Right atrium auricular region (tissue), 2 donors: ENCODE results near the gene UGT1A7. TPM values are rescaled to one million over a fixed set of nuclear protein-coding genes. Genes with fewer than 3 reads are reported as not detected.

Experiments used
- DNase-seq: peaks from one replicate; pipeline ENCODE4 v3.0.0-alpha.2; 2019; ENCODE audit warnings: low spot score
- H3K27ac ChIP-seq, 2 donors: fragments of 200-600 bp; sonication (generic); 1 replicate in 1 of 2; 2 replicates in 1 of 2; pipeline ENCODE4 v1.5.1; 2016 to 2019
- H3K27me3 ChIP-seq, 2 donors: fragments of 200-600 bp; sonication (generic); one replicate each; pipeline versions ENCODE4 v1.5.1 to v1.6.0; 2017 to 2019
- H3K36me3 ChIP-seq: fragments of 200-600 bp; sonication (generic); one replicate; pipeline ENCODE4 v1.5.1; 2016
- H3K4me1 ChIP-seq, 2 donors: fragments of 200-600 bp; sonication (generic); one replicate each; pipeline versions ENCODE4 v1.5.1 to v1.6.0; 2017 to 2019
- H3K4me3 ChIP-seq, 2 donors: fragments of 200-600 bp; sonication (generic); 1 replicate in 1 of 2; 2 replicates in 1 of 2; pipeline ENCODE4 v1.5.1; 2017 to 2019; ENCODE audit warnings: mild to moderate bottlenecking in 1 of 2, moderate library complexity in 1 of 2
- H3K9me3 ChIP-seq, 2 donors: fragments of 200-600 bp; sonication (generic); one replicate each; pipeline ENCODE4 v1.5.1; 2019
- total RNA-seq, 2 donors: library from RNA; depleted of rRNA; stranded (reverse); fragments of >200 nt; gene quantifications; one replicate each; pipeline ENCODE4 v1.1.0, GENCODE V29; 2016
- TF ChIP-seq, protein P1 (sequence below), 2 donors: fragments of 200-600 bp; sonication (generic); IDR thresholded peaks; one replicate each; pipeline ENCODE4 v1.5.1; 2019; ENCODE audit warnings: antibody characterized with exemption in 2 of 2

UGT1A7 gene
- total RNA-seq, 2 donors from 2014 or later = not detected

DNA sequence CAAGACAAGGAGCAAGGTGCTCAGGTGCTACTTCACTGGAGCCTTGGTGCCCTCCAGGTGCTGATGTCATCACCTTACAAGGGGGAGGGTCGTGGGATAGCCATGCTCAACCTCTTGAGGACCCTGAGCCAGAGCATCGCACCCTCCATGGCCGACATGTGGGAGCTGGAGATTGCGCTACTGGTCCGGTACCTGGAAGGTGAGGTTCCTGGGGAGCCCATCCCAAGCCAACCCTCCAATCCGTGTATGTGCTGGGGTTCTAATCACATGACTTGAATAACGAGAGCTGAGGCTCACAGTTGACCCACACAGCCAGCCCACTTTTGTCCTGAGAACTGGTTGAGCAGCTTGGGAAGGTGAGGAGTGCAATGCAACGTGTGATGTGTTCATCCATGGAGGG is 122.3 kb downstream of the UGT1A7 start:
- no peak overlapping the region for H3K27ac ChIP-seq
- H3K4me3 ChIP-seq = no peak overlapping the region
- H3K27me3 ChIP-seq = no peaks in the 10 kb centered on the region
- H3K36me3 ChIP-seq = no peaks in the 10 kb centered on the region
- TF ChIP-seq, protein P1, sequence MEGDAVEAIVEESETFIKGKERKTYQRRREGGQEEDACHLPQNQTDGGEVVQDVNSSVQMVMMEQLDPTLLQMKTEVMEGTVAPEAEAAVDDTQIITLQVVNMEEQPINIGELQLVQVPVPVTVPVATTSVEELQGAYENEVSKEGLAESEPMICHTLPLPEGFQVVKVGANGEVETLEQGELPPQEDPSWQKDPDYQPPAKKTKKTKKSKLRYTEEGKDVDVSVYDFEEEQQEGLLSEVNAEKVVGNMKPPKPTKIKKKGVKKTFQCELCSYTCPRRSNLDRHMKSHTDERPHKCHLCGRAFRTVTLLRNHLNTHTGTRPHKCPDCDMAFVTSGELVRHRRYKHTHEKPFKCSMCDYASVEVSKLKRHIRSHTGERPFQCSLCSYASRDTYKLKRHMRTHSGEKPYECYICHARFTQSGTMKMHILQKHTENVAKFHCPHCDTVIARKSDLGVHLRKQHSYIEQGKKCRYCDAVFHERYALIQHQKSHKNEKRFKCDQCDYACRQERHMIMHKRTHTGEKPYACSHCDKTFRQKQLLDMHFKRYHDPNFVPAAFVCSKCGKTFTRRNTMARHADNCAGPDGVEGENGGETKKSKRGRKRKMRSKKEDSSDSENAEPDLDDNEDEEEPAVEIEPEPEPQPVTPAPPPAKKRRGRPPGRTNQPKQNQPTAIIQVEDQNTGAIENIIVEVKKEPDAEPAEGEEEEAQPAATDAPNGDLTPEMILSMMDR (IDR thresholded peaks at IDR 0.05) = no peak
- peak; percentile 55 for DNase-seq
- no peaks in the 10 kb centered on the region for H3K4me1 ChIP-seq
- no peaks in the 10 kb centered on the region for H3K9me3 ChIP-seq

DNA sequence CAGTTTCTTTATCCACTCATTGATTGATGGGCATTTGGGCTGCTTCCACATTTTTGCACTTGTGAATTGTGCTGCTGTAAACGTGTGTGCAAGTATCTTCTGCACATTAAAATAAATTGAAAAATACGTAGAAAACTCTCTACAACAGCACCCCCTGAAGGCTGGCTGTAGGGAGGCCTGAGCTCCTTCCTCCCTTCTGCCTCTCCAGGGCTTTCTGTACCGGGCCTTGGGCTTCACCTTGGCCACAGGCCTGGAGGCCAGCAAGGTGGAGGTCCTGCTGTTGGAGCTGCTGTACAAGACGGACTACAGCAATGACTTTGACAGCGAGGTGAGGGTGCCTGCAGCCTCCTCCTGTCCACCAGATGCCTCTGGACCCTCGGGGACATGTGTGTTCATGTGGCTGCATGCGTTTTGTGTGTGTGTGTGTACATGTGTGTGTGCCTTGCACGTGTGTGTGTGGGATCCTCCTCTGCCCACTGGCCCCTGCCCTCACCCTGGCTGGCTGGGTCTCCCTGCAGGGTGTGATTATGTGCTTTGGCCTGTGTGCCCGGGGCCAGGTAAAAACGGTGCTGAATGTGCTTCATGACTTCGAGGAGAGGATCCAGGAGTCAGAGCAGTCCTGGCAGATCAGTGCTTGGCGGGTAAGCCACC is 125.6 kb downstream of the UGT1A7 start:
- peak; percentile 42 for DNase-seq
- TF ChIP-seq, protein P1 (IDR thresholded peaks at IDR 0.05) = no peak
- Histone ChIP-seq H3K27me3 (no peaks in the 10 kb centered on the region), H3K4me1 (no peaks in the 10 kb centered on the region), H3K27ac (no peak overlapping the region), H3K36me3 (no peaks in the 10 kb centered on the region), H3K9me3 (no peaks in the 10 kb centered on the region), H3K4me3 (no peak overlapping the region)

DNA sequence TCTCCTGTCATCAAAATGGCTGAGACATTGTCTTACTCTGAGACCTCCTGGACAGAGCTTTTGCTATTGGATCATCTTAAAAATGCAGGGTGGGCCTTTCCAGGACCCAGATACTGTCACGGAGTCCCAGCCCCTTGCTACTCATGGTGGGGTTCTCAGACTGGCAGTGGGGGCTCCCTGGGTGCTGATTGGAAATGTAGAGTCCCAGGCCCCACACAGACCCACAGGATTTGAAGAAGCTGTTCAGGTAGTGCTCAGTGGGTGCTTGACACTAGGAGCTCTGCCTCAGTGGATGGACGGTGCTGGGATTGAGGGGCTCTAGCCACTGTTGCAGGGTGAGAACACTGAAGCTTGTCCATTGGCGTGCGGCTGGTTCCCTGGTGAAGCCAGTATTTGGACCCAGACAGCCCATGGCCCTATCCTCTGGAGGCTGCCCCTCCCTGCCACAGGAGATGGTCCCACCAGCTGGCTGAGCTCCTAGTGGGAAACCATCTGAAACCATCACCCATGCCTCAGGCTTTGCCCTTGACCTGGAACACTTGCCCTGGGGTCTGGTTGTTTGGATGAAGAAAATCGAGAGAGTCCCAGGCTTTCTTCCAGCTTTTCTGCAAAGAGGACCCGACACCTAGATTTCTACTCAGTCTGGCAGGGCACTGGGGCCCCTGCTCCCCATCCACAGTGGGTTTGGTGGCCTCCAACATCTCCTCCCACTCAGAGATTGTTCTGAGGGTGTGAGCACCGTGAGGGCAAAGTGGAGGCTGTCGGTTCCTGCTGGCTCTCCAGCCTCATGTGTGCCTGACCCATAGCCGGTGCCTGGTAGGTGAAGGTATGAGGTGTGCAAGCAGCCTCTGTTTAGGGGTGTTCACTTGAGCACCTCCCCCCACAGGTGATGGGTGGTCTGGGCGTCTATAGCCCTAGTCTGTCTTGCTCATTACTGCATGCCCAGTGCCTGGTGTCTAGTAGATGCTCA is 126.5 kb downstream of the UGT1A7 start:
- Histone ChIP-seq H3K36me3 (no peaks in the 10 kb centered on the region), H3K27me3 (no peaks in the 10 kb centered on the region), H3K4me3 (no peak overlapping the region), H3K9me3 (no peaks in the 10 kb centered on the region), H3K4me1 (no peaks in the 10 kb centered on the region), H3K27ac (no peak overlapping the region)
- DNase-seq = peak; percentile 40
- TF ChIP-seq, protein P1 (IDR thresholded peaks at IDR 0.05) = no peak

DNA sequence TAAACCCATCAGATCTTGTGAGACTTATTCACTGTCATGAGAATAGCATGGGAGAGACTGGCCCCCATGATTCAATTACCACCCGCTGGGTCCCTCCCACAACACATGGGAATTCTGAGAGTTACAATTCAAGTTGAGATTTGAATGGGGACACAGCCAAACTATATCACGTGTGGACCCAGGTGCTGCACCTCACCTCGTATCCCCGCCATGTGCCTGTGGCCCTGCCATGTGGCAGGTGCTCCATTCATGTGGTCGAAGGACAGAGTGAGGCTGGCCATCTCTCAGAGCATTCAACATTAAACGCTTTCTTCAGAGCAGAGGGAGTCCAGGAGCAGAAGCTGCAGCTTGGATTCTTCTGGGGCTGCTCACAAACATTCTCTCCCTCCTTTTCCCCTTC is 128.7 kb downstream of the UGT1A7 start:
- TF ChIP-seq, protein P1 (IDR thresholded peaks at IDR 0.05) = no peak
- Histone ChIP-seq H3K27ac (no peak overlapping the region), H3K9me3 (no peaks in the 10 kb centered on the region), H3K4me3 (no peak overlapping the region), H3K27me3 (no peaks in the 10 kb centered on the region), H3K4me1 (no peaks in the 10 kb centered on the region), H3K36me3 (no peaks in the 10 kb centered on the region)
- no peak for DNase-seq

DNA sequence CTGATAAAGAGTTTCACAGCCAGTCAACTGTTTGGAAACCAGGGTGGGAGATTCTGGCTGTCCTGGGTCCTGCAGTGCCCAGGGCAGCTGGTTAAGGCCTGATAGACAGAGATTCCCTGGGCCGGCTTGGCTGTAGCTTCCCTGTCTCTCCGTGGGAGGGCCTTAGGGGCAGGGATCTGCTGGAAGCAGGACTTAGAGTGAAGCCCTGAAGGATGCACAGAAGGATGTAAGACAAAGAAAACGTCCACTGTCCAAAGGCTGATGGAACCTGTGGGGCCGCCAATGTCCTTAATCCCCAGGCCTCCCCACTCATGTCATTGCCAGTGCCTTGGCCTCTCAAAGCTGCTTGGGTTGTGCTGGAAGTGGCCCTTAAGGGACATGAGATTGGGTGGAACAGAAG is 129.4 kb downstream of the UGT1A7 start:
- DNase-seq = no peak
- Histone ChIP-seq H3K27ac (no peak overlapping the region), H3K27me3 (no peaks in the 10 kb centered on the region), H3K9me3 (peaks cover 0 to 2% of the 10 kb centered on the region in 2 donors), H3K36me3 (no peaks in the 10 kb centered on the region), H3K4me3 (no peak overlapping the region), H3K4me1 (no peaks in the 10 kb centered on the region)
- TF ChIP-seq, protein P1 (IDR thresholded peaks at IDR 0.05) = no peak
